Tibial artery (tissue), 4 donors: ENCODE measurements around the gene GATAD2A.

Source experiments
- DNase-seq, 2 donors: peaks; one replicate each; pipeline ENCODE4 v3.0.0-alpha.2; 2019
- H3K27ac ChIP-seq, 2 donors: fragments of 200-600 bp; sonication (generic) in 1 of 2; 1 replicate in 1 of 2; 2 replicates in 1 of 2; pipeline ENCODE4 v1.5.1; 2018 to 2019; ENCODE audit warnings: mild to moderate bottlenecking in 1 of 2
- H3K27me3 ChIP-seq, 2 donors: fragments of 200-600 bp; sonication (generic) in 1 of 2; one replicate each; pipeline versions ENCODE4 v1.5.1 to v1.6.0; 2016 to 2019
- H3K36me3 ChIP-seq, 3 donors: fragments of 200-600 bp; sonication (generic) in 2 of 3; one replicate each; pipeline ENCODE4 v1.5.1; 2016 to 2019; ENCODE audit warnings: mild to moderate bottlenecking in 2 of 3
- H3K4me1 ChIP-seq, 4 donors: fragments of 200-600 bp; sonication (generic) in 2 of 4; 1 replicate in 3 of 4; 2 replicates in 1 of 4; pipeline ENCODE4 v1.5.1; 2016 to 2019
- H3K4me3 ChIP-seq, 2 donors: fragments of 200-600 bp; sonication (generic) in 1 of 2; 1 replicate in 1 of 2; 2 replicates in 1 of 2; pipeline ENCODE4 v1.5.1; 2018 to 2019; ENCODE audit warnings: mild to moderate bottlenecking in 2 of 2
- H3K9me3 ChIP-seq, 3 donors: fragments of 200-600 bp; sonication (generic) in 1 of 3; one replicate each; pipeline ENCODE4 v1.5.1; 2016 to 2019
- CTCF ChIP-seq, 2 experiments: fragments of 200-600 bp in 1 of 2; fragments of 450-650 bp in 1 of 2; IDR thresholded peaks; one replicate each; pipeline ENCODE4 v1.5.1; 2017 to 2019; ENCODE audit warnings: antibody characterized with exemption in 2 of 2, mild to moderate bottlenecking in 1 of 2, moderate library complexity in 1 of 2
- intact Hi-C: fragments of 100-400 bp; cut with DNase I; formaldehyde crosslinking; loops from one replicate; pipeline ENCODE4 v1.15.0; 2023; ENCODE audit warnings: low total_unique reads

GATAD2A gene

GRCh38 chr19:19487077-19487949 lies 81.8 kb downstream of the GATAD2A start:
- no peak for DNase-seq
- intact Hi-C loops, result no loop called here
- H3K27me3 ChIP-seq, result no peaks in the 10 kb centered on the region

GRCh38 chr19:19487950-19488874 lies 82.7 kb downstream of the GATAD2A start:
- TF ChIP-seq CTCF (IDR thresholded peaks at IDR 0.05), result no peak
- Histone ChIP-seq H3K9me3 (no peaks in the 10 kb centered on the region), H3K4me1 (peaks cover 0 to 50% (median 29%) of the 10 kb centered on the region in 4 donors), H3K4me3 (peak overlapping the region in 1 of 2 donors; percentile 37), H3K27me3 (no peaks in the 10 kb centered on the region), H3K36me3 (peaks cover 8 to 22% (median 10%) of the 10 kb centered on the region in 3 donors), H3K27ac (peak overlapping the region; percentile 78 to 86)
- no peak for DNase-seq
- intact Hi-C loops, result no loop called here

More at GRCh38 chr19:19487077-19487949, 81.8 kb downstream of the GATAD2A start:
- no peaks in the 10 kb centered on the region for H3K9me3 ChIP-seq
- no peak overlapping the region for H3K4me3 ChIP-seq
- peak overlapping the region; percentile 78 to 86 for H3K27ac ChIP-seq
- TF ChIP-seq CTCF (IDR thresholded peaks at IDR 0.05), result no peak
- H3K36me3 ChIP-seq, result peaks cover 0 to 18% (median 1%) of the 10 kb centered on the region in 3 donors
- H3K4me1 ChIP-seq, result peaks cover 0 to 53% (median 29%) of the 10 kb centered on the region in 4 donors

GRCh38 chr19:19488875-19489690 lies 83.6 kb downstream of the GATAD2A start:
- intact Hi-C loops, result no loop called here
- peaks cover 0 to 50% (median 29%) of the 10 kb centered on the region in 4 donors for H3K4me1 ChIP-seq

GRCh38 chr19:19489804-19490204 lies 84.3 kb downstream of the GATAD2A start:
- peaks cover 20 to 35% (median 26%) of the 10 kb centered on the region in 3 donors for H3K36me3 ChIP-seq
- intact Hi-C loops, result loop anchor here (2.0 kb wide), 1 partner anchor 123 kb away; no protein-coding TSS in a partner anchor

More at GRCh38 chr19:19488875-19489690, 83.6 kb downstream of the GATAD2A start:
- Histone ChIP-seq H3K27me3 (no peaks in the 10 kb centered on the region), H3K27ac (peak overlapping the region; percentile 78 to 86), H3K4me3 (peak overlapping the region; percentile 32 to 37), H3K36me3 (peaks cover 13 to 28% (median 19%) of the 10 kb centered on the region in 3 donors), H3K9me3 (no peaks in the 10 kb centered on the region)
- TF ChIP-seq CTCF (IDR thresholded peaks at IDR 0.05), result no peak
- DNase-seq, result peak; percentile 84 to 93

More at GRCh38 chr19:19489804-19490204, 84.3 kb downstream of the GATAD2A start:
- H3K4me3 ChIP-seq, result peak overlapping the region in 1 of 2 donors; percentile 32
- peak overlapping the region; percentile 78 to 86 for H3K27ac ChIP-seq
- no peaks in the 10 kb centered on the region for H3K27me3 ChIP-seq
- no peak for TF ChIP-seq CTCF (IDR thresholded peaks at IDR 0.05)
- no peaks in the 10 kb centered on the region for H3K9me3 ChIP-seq
- peaks cover 0 to 50% (median 29%) of the 10 kb centered on the region in 4 donors for H3K4me1 ChIP-seq
- no peak for DNase-seq
